NB4 (cell line): Measurements from ENCODE around the gene AK3.

Experiments
- MYC ChIP-seq: IDR thresholded peaks from 2 replicates; pipeline ENCODE4 v1.6.1; 2011; ENCODE audit warnings: low read depth, low read length
- POLR2A ChIP-seq: IDR thresholded peaks from 2 replicates; pipeline ENCODE4 v1.6.1; 2011; ENCODE audit warnings: mild to moderate bottlenecking; ENCODE audit not compliant: insufficient read length; ENCODE audit errors: extremely low read depth
- TF ChIP-seq, protein P1 (sequence below): IDR thresholded peaks from 2 replicates; pipeline ENCODE4 v1.6.1; 2011; ENCODE audit warnings: low read depth, low read length
- TF ChIP-seq, protein P2 (sequence below): IDR thresholded peaks from one replicate; pipeline ENCODE4 v1.5.1; 2012; ENCODE audit warnings: low read depth, low read length

DNA sequence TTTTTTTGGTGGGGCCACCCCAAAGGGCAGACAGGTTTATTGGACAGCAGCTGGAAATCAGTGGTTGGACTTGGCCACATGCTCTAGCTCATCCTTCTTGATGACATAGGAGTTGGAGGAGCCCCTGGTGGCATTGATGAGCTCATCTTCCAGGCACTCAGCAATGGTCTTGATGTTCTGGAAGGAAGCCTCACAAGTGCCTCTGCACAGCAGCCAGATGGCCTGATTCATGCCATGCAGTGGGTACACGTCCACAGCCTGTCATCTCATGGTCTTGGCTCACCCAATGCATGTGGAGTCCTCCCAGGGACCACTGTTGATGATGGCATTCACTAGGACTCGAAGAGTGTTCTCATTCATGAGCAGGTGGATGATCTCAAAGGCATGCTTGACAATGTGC is 40.4 kb upstream of the AK3 start:
- TF ChIP-seq, protein P1, sequence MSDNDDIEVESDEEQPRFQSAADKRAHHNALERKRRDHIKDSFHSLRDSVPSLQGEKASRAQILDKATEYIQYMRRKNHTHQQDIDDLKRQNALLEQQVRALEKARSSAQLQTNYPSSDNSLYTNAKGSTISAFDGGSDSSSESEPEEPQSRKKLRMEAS, result no peak
- TF ChIP-seq, protein P2, sequence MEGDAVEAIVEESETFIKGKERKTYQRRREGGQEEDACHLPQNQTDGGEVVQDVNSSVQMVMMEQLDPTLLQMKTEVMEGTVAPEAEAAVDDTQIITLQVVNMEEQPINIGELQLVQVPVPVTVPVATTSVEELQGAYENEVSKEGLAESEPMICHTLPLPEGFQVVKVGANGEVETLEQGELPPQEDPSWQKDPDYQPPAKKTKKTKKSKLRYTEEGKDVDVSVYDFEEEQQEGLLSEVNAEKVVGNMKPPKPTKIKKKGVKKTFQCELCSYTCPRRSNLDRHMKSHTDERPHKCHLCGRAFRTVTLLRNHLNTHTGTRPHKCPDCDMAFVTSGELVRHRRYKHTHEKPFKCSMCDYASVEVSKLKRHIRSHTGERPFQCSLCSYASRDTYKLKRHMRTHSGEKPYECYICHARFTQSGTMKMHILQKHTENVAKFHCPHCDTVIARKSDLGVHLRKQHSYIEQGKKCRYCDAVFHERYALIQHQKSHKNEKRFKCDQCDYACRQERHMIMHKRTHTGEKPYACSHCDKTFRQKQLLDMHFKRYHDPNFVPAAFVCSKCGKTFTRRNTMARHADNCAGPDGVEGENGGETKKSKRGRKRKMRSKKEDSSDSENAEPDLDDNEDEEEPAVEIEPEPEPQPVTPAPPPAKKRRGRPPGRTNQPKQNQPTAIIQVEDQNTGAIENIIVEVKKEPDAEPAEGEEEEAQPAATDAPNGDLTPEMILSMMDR, result no peak
- no peak for TF ChIP-seq POLR2A
- TF ChIP-seq MYC, result no peak
